ENCODE data around the gene ERC1.

DNA sequence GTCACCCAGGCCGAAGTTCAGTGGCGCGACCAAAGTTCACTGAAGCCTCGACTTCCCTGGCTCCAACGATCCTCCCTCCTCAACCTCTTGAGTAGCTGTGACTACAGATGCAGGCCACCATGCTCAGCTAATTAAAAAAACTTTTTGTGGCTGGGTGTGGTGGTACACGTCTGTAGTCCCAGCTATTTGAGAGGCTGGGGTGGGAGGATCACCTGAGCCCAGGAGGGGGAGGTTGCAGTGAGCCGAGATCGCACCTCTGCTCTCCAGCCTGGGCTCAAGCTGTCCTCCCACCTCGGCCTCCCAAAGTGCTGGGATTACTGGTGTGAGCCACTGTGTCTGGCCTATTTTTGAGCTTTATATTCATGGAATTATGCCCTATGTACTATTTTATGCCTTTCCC lies 23.4 kb upstream of the ERC1 start:
- TF ChIP-seq, protein P1, sequence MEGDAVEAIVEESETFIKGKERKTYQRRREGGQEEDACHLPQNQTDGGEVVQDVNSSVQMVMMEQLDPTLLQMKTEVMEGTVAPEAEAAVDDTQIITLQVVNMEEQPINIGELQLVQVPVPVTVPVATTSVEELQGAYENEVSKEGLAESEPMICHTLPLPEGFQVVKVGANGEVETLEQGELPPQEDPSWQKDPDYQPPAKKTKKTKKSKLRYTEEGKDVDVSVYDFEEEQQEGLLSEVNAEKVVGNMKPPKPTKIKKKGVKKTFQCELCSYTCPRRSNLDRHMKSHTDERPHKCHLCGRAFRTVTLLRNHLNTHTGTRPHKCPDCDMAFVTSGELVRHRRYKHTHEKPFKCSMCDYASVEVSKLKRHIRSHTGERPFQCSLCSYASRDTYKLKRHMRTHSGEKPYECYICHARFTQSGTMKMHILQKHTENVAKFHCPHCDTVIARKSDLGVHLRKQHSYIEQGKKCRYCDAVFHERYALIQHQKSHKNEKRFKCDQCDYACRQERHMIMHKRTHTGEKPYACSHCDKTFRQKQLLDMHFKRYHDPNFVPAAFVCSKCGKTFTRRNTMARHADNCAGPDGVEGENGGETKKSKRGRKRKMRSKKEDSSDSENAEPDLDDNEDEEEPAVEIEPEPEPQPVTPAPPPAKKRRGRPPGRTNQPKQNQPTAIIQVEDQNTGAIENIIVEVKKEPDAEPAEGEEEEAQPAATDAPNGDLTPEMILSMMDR (IDR thresholded peaks at IDR 0.05; ENCODE audit: insufficient read depth, low read length) = no peak
- TF ChIP-seq, protein P2, sequence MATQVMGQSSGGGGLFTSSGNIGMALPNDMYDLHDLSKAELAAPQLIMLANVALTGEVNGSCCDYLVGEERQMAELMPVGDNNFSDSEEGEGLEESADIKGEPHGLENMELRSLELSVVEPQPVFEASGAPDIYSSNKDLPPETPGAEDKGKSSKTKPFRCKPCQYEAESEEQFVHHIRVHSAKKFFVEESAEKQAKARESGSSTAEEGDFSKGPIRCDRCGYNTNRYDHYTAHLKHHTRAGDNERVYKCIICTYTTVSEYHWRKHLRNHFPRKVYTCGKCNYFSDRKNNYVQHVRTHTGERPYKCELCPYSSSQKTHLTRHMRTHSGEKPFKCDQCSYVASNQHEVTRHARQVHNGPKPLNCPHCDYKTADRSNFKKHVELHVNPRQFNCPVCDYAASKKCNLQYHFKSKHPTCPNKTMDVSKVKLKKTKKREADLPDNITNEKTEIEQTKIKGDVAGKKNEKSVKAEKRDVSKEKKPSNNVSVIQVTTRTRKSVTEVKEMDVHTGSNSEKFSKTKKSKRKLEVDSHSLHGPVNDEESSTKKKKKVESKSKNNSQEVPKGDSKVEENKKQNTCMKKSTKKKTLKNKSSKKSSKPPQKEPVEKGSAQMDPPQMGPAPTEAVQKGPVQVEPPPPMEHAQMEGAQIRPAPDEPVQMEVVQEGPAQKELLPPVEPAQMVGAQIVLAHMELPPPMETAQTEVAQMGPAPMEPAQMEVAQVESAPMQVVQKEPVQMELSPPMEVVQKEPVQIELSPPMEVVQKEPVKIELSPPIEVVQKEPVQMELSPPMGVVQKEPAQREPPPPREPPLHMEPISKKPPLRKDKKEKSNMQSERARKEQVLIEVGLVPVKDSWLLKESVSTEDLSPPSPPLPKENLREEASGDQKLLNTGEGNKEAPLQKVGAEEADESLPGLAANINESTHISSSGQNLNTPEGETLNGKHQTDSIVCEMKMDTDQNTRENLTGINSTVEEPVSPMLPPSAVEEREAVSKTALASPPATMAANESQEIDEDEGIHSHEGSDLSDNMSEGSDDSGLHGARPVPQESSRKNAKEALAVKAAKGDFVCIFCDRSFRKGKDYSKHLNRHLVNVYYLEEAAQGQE (IDR thresholded peaks at IDR 0.05; ENCODE audit: insufficient replicate concordance, low read depth) = no peak
- TF ChIP-seq POLR2AphosphoS5 (IDR thresholded peaks at IDR 0.05; ENCODE audit: low read depth) = no peak
- TF ChIP-seq SPI1 (IDR thresholded peaks at IDR 0.05; ENCODE audit: borderline replicate concordance, low read depth) = no peak
- no peak for TF ChIP-seq GABPA (IDR thresholded peaks at IDR 0.05; ENCODE audit: low read depth)
